ENCODE data around the gene PALD1.

Gene PALD1

GRCh38 chr10:70535001-70535400 is 56.4 kb downstream of the PALD1 start:
- DNase-seq (ENCODE audit: low read depth in 3 of 3), result no peak

- no peak for DNase-seq (ENCODE audit: low read depth in 3 of 3)
Measured at GRCh38 chr10:70535451-70535850, 56.9 kb downstream of the PALD1 start.

DNA sequence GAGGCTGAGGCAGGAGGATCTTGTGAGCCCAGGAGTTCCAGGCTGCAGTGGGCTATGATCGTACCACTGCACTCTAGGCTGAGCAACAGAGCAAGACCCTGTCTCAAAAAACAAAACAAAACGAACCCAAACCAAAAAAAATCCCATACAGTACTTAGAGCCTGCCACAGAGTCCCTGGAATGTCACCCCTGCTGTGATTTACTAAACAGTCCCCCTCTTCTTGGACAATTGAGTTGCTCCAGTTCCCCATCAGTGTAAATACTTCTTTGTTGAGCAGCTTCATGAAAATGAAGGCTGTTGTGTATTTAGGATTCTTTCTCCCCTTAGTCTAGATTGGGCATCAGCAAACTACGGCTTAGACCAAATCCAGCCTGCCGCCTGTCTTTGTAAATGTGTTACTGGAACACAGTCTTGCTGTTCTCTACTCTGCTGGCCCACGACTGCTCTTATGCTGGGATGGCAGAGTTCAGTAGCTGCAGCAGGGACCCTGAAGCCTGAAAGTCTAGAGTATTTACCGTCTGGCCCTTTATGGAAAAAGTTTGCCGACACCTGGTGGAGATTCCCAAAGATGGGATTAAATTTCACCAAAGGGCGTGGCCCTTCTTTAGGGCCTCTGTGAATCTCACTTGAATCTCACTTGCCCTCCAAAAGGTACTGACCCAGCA is 57.8 kb downstream of the PALD1 start:
- no peak for DNase-seq (ENCODE audit: low read depth in 3 of 3)

DNA sequence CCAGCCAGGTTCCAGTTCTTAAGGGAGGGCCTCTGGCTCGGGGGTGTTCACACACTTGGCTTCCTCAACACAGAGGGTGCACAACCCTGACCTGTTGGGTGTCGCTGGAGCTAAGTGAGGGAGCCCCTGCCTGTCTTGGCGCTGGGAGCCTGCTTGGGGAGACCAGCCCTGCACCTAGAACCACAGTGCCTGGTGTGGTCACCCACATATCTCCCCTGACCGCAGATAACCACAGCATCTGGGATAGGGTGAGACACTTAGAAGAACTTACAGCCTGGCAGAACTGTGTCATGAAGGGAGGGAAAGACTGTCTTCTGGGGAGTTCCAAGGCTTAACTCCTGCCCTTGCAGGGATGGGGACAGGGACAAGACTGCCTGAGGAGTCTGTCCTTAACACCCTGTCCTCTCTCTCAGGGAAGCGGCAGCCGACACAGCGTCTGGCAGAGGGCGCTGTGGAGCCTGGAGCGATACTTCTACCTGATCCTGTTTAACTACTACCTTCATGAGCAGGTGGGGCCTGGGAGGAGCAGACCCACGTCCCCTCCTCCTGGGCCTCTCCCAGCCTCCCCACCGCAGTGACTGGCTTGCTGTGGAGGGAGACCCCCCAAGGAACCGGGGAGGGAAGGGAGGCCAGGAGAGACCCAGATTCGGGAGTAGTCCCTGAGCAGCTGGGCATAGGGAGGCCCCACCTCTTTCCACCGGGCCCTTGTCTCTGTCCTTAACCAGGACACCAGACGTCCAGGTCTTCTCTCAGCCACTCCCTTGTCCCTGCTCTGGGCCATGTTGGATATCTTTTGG is 59.0 kb downstream of the PALD1 start:
- peak in 1 of 3 donors; percentile 16 for DNase-seq (ENCODE audit: low read depth in 3 of 3)

GRCh38 chr10:70538195-70538520 is 59.6 kb downstream of the PALD1 start:
- no peak for DNase-seq (ENCODE audit: low read depth in 3 of 3)

GRCh38 chr10:70538731-70539338 is 60.3 kb downstream of the PALD1 start:
- DNase-seq (ENCODE audit: low read depth in 3 of 3), result no peak

- DNase-seq (ENCODE audit: low read depth in 3 of 3), result no peak
Measured at GRCh38 chr10:70539471-70539870, 60.9 kb downstream of the PALD1 start.

DNA sequence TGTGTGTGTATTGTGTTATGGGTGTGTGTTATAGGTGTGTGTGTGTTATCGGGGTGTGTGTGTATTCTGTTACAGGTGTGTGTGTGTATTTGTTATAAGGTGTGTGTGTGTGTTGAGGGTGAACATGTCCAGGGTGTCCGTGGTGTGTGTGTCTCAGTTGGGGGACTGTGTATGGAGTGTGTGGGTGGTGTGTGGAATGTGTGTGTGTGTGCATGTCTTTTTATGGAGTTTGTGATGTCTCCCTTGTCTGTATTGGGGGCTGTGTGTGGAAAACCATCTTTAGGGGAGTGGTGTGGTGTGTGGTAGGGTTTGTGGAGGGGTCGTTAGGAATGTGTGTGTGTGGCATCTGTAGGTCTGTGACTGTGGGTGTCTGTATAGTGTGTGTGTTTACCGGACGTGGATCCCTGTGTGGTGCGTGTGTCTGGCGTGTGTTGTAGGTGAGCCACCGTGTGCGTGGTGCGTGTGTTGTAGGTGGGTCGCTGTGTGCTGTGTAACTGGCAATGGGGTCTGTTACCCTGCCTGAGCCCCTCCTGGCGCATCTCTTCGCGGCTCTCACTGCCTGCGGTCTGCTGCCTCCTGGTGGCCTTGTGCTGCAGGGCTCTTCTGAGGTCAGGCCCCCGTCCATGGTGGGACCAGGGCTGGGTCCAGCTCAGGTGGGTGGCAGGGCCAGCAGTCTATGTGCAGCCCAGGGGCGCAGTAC is 61.7 kb downstream of the PALD1 start:
- DNase-seq (ENCODE audit: low read depth in 3 of 3), result no peak

- DNase-seq (ENCODE audit: low read depth in 3 of 3), result no peak
Measured at GRCh38 chr10:70540789-70541360, 62.3 kb downstream of the PALD1 start.

GRCh38 chr10:70541736-70542564 is 63.4 kb downstream of the PALD1 start:
- DNase-seq (ENCODE audit: low read depth in 3 of 3), result no peak

DNA sequence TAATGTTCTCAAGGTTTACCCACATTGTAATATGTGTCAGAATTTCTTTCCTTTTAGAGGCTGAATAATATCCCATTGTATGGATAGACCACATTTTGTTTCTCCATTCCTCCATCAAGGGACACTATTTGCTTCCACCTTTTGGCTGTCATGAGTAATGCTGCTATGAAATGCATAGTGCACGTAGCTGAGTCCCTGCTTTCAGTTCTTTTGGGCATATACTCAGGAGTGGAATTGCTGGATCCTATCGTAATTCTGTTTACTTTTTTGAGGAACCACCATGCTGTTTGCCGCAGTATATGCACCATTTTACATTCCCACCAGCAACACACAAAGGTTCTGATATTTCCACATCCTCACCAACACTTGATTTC is 64.0 kb downstream of the PALD1 start:
- DNase-seq (ENCODE audit: low read depth in 3 of 3), result no peak

DNA sequence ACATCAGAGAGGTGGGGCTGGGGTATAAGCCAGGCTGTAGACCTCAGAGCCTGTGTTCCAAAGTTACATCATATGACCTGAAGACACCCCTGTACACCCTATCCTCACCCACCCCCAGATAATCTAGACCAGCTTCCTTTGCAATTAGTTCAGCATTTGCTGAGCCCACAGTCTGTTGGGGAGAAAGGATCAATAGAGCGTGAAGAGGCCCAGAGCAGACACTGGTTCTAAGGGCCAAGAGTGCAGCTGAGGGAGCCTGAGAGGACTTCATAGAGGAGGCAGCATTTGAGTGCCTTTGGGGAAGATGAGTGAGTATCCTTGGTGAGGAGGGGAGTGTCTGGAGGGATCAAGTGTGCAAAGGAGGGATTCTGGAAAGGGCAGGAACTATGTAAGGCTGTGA is 65.3 kb downstream of the PALD1 start:
- no peak for DNase-seq (ENCODE audit: low read depth in 3 of 3)

DNA sequence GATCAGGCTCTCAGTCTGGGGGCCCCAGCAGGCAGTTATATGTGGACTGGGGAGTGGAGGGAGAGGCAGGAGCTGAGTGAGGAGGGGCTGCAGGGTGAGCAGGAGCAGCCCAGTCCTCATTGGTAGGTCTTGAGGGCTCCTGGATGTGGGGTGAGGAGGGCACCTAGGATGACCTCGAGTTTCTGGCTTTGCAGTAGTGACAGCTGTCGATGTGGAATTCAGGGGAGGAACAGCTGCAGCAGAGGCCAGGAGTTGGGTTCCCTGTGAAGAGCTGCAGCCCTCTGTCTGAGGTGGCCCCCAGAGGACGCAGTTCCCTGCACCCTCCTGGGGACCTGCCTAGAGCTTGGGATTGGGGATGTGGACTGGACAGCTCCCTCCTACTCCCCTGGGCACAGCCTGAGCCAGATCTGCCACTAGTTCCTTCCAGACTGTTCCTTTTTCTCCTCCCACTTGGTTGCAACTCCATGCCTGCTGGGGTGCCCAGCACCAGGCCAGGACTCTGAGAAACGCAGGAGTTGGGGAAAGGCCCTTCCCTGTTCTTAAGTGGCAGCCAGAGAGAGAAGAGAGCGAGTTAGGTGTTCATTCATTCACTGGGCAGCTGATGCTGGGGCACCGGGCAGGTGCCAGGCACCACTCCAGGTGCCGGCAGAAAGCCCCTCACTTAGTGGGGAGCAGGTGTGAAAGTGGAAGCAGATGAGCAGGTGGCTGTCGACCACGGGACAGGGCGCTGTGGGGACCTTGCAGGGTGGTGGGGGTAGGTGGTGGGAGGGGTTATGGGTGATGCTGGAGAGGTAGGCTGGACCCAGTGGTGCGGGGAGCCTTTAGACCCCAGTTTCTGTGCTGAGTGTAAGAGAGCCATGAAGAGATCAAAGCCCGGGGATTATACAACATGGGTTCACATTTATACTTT is 66.1 kb downstream of the PALD1 start:
- DNase-seq (ENCODE audit: low read depth in 3 of 3), result no peak

GRCh38 chr10:70546584-70546983 is 68.0 kb downstream of the PALD1 start:
- no peak for DNase-seq (ENCODE audit: low read depth in 3 of 3)

- no peak for DNase-seq (ENCODE audit: low read depth in 3 of 3)
Measured at GRCh38 chr10:70549351-70549961, 70.9 kb downstream of the PALD1 start.

DNA sequence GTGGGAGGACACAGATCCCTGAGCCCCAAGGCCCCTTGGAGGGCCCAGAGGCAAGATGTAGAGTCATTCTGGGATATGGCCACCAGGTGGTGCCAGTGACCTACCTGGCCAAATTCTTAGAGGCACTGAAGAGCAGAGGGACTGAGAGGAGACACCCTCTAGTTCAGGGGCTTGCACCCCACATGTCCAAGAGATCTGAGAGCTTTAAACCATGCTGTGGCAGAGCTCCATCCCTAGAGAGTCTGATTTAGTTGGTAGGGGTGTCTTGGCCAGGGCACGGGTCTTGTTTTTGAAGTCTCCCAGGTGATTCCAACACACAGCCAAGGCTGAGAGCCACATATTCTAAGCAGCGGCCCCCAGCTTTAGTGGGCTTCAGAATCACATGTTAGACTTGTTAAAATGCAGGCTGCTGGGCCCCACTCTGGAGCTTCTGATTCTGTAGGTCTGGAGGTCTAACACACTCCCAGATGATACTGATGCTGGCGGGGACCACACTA is 71.4 kb downstream of the PALD1 start:
- DNase-seq (ENCODE audit: low read depth in 3 of 3), result peak; percentile 40 to 58 (median 52)

DNA sequence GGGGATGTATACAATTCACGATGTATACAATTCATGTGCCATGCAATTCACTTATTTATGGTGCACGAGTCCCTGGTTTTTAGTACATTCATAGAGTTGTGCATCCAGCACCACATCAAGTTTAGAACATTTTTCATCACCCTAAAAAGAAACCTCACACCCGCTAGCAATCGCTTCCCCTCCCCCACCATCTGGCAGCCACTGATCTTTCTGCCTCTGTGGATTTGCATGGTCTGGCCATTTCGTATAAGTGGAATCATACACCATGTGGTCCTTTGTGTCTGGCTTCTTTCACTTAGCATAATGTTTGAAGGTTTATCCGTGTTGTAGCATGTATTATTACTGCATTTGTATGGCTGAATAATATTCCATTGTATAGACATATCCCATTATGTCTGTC is 71.9 kb downstream of the PALD1 start:
- no peak for DNase-seq (ENCODE audit: low read depth in 3 of 3)

DNA sequence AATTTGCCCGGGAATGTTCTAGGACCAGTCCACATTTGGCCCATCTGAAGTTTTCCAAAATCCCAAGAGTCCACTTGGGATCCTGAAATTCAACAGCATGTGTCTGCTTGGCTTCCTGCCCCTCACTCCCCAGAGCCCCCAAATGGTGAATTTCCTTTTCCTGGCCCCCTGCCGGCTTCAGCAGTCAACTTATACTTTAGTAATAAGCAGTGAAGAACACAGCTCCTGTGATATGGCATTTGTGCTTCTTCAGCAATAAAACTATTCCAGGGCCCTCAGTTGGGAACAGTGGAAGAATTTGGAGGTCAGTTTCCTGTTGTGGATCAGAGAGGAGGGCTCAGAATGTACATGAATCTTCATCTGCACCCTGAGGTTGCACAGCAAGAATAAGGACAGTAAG is 72.9 kb downstream of the PALD1 start:
- DNase-seq (ENCODE audit: low read depth in 3 of 3), result no peak

GRCh38 chr10:70551971-70552422 is 73.4 kb downstream of the PALD1 start:
- DNase-seq (ENCODE audit: low read depth in 3 of 3), result no peak

- DNase-seq (ENCODE audit: low read depth in 3 of 3), result no peak
Measured at GRCh38 chr10:70552586-70552985, 74.0 kb downstream of the PALD1 start.

All from stimulated activated CD4-positive, alpha-beta T cell treated with anti-CD3 and anti-CD28 coated beads, TNF-alpha, amount 100 ng/mL, for 48 hours (primary cell).